NB4 (cell line): ENCODE measurements around the gene AKR1C2.
"Not testable (repeated sequence)": the region's sequence is repeated elsewhere in the genome, so short reads cannot be mapped to it uniquely, and the experiment has no call there.

Experiments used
- DNase-seq: peaks from one replicate; pipeline ENCODE4 v3.0.0; 2010; ENCODE audit warnings: low read depth
- H3K4me3 ChIP-seq: one replicate; pipeline ENCODE4 v1.5.1; 2011; ENCODE audit warnings: mild to moderate bottlenecking, low read depth, low read length, moderate library complexity
- CTCF ChIP-seq: IDR thresholded peaks from one replicate; pipeline ENCODE4 v1.5.1; 2012; ENCODE audit warnings: low read depth, low read length
- MYC ChIP-seq: IDR thresholded peaks from 2 replicates; pipeline ENCODE4 v1.6.1; 2011; ENCODE audit warnings: low read depth, low read length
- POLR2A ChIP-seq: IDR thresholded peaks from 2 replicates; pipeline ENCODE4 v1.6.1; 2011; ENCODE audit warnings: mild to moderate bottlenecking; ENCODE audit not compliant: insufficient read length; ENCODE audit errors: extremely low read depth
- TF ChIP-seq, protein P1 (sequence below): IDR thresholded peaks from 2 replicates; pipeline ENCODE4 v1.6.1; 2011; ENCODE audit warnings: low read depth, low read length

The AKR1C2 gene

DNA sequence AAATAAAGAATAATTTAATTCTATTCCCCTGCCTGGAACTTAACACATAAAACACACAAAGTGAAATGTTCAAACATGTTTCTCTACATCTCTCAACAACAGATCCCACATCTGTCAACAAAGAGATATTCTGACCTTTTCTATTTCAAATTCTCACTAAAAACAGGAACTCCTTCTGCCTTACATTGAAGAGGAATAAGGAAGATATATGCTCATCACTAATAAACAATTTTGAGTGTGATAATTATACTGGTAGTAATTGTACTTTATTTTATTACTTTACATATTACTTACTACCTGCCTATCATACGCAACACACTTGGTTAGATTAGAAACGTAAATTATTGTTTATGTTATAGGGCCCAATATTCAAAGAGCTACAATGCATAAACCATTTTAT lies 13.4 kb downstream of the AKR1C2 start:
- no peak overlapping the region for H3K4me3 ChIP-seq
- no peak for TF ChIP-seq MYC
- no peak for TF ChIP-seq POLR2A
- TF ChIP-seq CTCF: no peak
- TF ChIP-seq, protein P1, sequence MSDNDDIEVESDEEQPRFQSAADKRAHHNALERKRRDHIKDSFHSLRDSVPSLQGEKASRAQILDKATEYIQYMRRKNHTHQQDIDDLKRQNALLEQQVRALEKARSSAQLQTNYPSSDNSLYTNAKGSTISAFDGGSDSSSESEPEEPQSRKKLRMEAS: no peak
- DNase-seq: no peak

DNA sequence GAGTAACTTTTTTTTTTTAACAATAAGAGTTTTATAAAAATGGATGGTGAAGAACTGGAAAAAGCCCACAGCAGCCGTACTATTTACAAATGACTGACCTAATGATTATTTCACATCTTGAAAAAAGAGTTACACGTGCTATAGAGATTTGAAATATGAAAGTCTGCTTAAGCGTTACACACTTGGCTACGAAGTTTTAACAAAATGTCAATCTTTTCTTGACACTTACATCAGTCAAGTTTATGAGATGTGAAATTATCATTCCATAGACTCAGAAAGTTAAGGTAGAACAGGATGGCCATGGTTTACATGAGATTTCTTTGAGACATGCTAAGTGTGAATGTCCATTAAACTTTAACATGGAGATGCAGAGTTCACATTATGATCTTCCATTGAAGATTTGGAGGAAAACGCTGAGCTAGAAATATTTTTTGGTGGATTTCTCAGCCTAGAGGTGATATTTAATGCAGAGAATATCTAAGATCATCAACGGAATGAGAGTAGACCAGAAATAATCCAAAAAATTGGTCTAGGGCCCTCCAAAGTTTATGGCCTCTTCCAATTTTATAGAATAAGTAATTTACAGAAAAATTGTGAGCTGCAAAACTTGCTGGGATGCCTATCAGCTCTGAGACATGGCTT lies 15.5 kb downstream of the AKR1C2 start:
- not testable (repeated sequence) for DNase-seq, H3K4me3 ChIP-seq

DNA sequence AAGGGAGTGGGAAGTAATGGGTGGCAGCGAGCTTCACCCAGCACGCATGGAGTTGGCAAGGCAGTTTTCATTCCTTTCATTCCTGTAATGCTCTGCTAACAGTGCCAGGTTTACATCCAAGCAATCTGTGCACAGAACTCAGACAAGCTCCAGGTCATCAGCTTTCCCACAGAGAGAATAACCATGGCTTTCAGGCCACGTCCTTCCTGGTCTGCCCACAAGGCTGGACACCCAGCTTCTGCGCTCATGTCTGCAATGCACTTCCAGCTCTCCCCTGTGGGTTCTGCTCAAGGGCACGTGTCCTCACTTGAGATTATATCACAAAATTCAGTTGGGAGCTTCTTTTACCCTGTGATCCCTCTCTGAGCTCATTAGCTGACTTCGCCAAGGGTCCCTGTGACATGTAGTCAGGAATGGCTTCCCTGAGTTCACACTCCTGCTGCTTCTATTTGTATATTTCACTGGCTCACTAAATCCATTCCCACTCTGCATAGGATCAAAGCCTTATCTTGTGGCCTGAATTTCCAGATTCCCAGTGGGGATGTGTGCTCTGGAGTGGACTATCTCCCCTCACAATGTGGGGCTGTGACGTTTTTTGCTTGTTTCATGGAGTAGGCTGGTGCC lies 18.6 kb downstream of the AKR1C2 start:
- no peak for DNase-seq
- no peak overlapping the region for H3K4me3 ChIP-seq
- no peak for TF ChIP-seq POLR2A
- TF ChIP-seq, protein P1: no peak
- TF ChIP-seq CTCF: no peak
- TF ChIP-seq MYC: no peak

DNA sequence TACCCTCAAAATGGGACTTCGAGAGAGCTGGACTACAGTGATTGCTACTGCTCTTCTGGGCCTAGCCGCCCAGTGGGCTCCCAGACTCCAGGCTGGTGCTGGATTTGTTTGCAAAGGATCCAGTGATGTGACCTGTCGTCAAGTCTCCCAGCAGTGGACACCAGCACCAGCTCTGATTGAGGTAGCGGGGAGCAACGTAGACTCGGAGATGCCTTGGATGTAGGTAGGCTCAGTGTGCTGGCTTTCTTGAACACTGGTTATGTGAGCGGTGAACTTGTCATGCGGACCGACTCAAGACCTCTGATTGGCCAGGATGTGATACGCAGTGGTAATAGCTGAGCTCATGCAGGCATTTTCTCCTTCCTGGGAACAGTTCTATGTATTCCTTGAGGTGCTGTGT lies 19.4 kb downstream of the AKR1C2 start:
- no peak for DNase-seq
- TF ChIP-seq, protein P1: no peak
- no peak for TF ChIP-seq CTCF
- TF ChIP-seq MYC: no peak
- no peak for TF ChIP-seq POLR2A
- no peak overlapping the region for H3K4me3 ChIP-seq

DNA sequence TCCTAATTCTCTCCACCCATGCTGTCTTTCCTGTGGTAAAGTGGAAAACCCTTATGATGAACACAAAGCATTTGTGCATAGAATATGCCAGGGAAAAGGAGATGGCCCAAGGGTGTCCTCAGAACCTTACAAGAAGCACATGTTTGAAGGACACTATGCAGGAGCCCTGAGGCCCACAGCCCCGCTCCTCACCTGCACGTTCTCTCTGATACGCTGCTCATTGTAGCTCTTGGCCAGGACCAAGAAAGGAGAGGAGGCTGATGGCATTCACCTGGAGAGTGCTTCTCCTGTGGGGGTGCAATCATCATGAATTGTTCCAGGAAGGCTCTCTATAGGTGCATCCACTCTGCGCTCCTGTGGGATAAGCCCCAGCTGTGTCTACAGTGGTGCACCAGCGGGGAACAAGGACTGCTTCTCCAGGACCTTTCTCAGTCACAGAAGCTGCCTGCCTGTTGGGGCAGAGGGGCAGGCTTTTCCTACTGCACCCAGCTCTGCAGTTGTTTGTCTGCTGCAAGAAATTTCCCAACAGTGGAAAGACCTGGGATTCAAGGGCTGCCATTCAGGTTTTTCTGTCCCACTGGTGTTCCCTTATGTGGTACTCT lies 19.9 kb downstream of the AKR1C2 start:
- H3K4me3 ChIP-seq: no peak overlapping the region
- no peak for DNase-seq
- TF ChIP-seq, protein P1: no peak
- TF ChIP-seq MYC: no peak
- TF ChIP-seq CTCF: no peak
- no peak for TF ChIP-seq POLR2A

- TF ChIP-seq POLR2A (no peak), CTCF (no peak), MYC (no peak)
- TF ChIP-seq, protein P1: no peak
- no peak overlapping the region for H3K4me3 ChIP-seq
- DNase-seq: no peak
Measured at GRCh38 chr10:4982764-4983226, 20.9 kb downstream of the AKR1C2 start.
